ENCODE results near the gene CRTC1.
A peak's percentile ranks its signal among the peaks of the same experiment; 100 is the strongest.

Gene CRTC1

GRCh38 chr19:18736415-18737336 lies 53.2 kb downstream of the CRTC1 start:
- no peak overlapping the region for H3K27ac ChIP-seq
- TF ChIP-seq CTCF (conservative IDR thresholded peaks at IDR 0.05) = no peak

GRCh38 chr19:18737337-18737953 lies 54.0 kb downstream of the CRTC1 start:
- no peak for TF ChIP-seq CTCF (conservative IDR thresholded peaks at IDR 0.05)
- peak overlapping the region; percentile 11; the same call in 1 of the 2 replicates for H3K27ac ChIP-seq

- H3K27ac ChIP-seq = peak overlapping the region; percentile 11; the same call in 1 of the 2 replicates
- TF ChIP-seq CTCF (conservative IDR thresholded peaks at IDR 0.05) = no peak
Measured at GRCh38 chr19:18737954-18738351, 54.5 kb downstream of the CRTC1 start.

GRCh38 chr19:18738961-18739690 lies 55.6 kb downstream of the CRTC1 start:
- H3K27ac ChIP-seq = peak overlapping the region; percentile 93
- no peak for TF ChIP-seq CTCF (conservative IDR thresholded peaks at IDR 0.05)

GRCh38 chr19:18741124-18742121 lies 57.9 kb downstream of the CRTC1 start:
- TF ChIP-seq CTCF (conservative IDR thresholded peaks at IDR 0.05) = no peak
- H3K27ac ChIP-seq = peak overlapping the region; percentile 93

- no peak for TF ChIP-seq CTCF (conservative IDR thresholded peaks at IDR 0.05)
Measured at GRCh38 chr19:18742324-18742723, 58.8 kb downstream of the CRTC1 start.

More at GRCh38 chr19:18742324-18742723, 58.8 kb downstream of the CRTC1 start:
- H3K27ac ChIP-seq = peak overlapping the region; percentile 93
